Measurements from ENCODE around the gene MYO5A.
"Not testable (repeated sequence)": the region's sequence is repeated elsewhere in the genome, so short reads cannot be mapped to it uniquely, and the experiment has no call there.

DNA sequence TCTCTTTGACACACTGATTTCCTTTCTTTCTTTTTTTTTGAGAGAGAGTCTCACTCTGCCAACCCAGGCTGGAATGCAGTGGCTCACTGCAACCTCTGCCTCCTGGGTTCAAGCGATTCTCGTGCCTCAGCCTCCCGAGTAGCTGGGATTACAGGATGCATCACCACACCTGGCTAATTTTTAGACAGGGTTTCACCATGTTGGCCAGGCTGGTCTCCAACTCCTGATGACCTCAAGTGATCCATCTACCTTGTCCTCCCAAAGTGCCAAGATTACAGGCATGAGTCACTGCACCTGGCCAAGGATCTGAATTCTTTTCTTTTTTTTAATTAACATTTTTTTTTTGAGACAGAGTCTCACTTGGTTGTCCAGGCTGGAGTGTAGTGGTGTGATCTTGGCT is 45.9 kb upstream of the MYO5A start:
- TF ChIP-seq, protein P1, sequence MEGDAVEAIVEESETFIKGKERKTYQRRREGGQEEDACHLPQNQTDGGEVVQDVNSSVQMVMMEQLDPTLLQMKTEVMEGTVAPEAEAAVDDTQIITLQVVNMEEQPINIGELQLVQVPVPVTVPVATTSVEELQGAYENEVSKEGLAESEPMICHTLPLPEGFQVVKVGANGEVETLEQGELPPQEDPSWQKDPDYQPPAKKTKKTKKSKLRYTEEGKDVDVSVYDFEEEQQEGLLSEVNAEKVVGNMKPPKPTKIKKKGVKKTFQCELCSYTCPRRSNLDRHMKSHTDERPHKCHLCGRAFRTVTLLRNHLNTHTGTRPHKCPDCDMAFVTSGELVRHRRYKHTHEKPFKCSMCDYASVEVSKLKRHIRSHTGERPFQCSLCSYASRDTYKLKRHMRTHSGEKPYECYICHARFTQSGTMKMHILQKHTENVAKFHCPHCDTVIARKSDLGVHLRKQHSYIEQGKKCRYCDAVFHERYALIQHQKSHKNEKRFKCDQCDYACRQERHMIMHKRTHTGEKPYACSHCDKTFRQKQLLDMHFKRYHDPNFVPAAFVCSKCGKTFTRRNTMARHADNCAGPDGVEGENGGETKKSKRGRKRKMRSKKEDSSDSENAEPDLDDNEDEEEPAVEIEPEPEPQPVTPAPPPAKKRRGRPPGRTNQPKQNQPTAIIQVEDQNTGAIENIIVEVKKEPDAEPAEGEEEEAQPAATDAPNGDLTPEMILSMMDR (IDR thresholded peaks at IDR 0.05; ENCODE audit: low read depth, low read length), result not testable (repeated sequence)
- not testable (repeated sequence) for TF ChIP-seq POLR2A (IDR thresholded peaks at IDR 0.05; ENCODE audit: extremely low read depth, insufficient read length)
- TF ChIP-seq, protein P2, sequence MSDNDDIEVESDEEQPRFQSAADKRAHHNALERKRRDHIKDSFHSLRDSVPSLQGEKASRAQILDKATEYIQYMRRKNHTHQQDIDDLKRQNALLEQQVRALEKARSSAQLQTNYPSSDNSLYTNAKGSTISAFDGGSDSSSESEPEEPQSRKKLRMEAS (IDR thresholded peaks at IDR 0.05; ENCODE audit: low read depth, low read length), result not testable (repeated sequence)

All from NB4 (cell line).